HepG2 (cell line): Measurements from ENCODE around the gene CACNA1F. TPM values are rescaled to one million over a fixed set of nuclear protein-coding genes. Genes with fewer than 3 reads are reported as not detected.

Experiments
- ATAC-seq: fragments of 200-7000 bp; cut with Tn5 transposase; 3 replicates; pipeline ENCODE4 v1.9.1; 2020; ENCODE audit warnings: mild to moderate bottlenecking, moderate library complexity
- BruUV-seq: library from RNA; stranded (reverse); fragments of 400-500 nt; replicated peaks from 2 replicates; lab custom pipeline; 2021; lab: Mats Ljungman, UMichigan
- CTCF ChIA-PET: fragments of 300-600 bp; formaldehyde crosslinking; extraction: SDS; loops from one replicate; lab custom pipeline; 2021; ENCODE audit warnings: low total read pairs, inconsistent platforms, low intra/inter-chr PET ratio; lab: Yijun Ruan, JAX
- POLR2A ChIA-PET: fragments of 350-600 bp; sonication (Branson Sonifier 250); formaldehyde crosslinking; loops from one replicate; lab custom pipeline; 2020; ENCODE audit warnings: antibody characterized with exemption, inconsistent platforms; lab: Yijun Ruan, JAX
- DNase-seq: peaks from one replicate; pipeline ENCODE4 v3.0.0-alpha.2; 2015; ENCODE audit warnings: low spot score
- FAIRE-seq: peaks from 3 replicates; lab custom pipeline; 2011; peaks lifted over from hg19 to GRCh38; lab: Jason Lieb, UNC
- H2AFZ ChIP-seq: one replicate; pipeline ENCODE4 v1.6.1; 2011; ENCODE audit warnings: low read length, inconsistent platforms
- H3K27ac ChIP-seq: fragments of 300-600 bp; 3 replicates; pipeline ENCODE4 v1.8.0; 2011; ENCODE audit warnings: mixed run types, mild to moderate bottlenecking, mixed read lengths, low read length, inconsistent platforms; ENCODE audit not compliant: insufficient read depth; ENCODE audit errors: extremely low read length
- H3K27me3 ChIP-seq, 2 experiments: fragments of 200-600 bp in 1 of 2; 2 replicates in 1 of 2; 3 replicates in 1 of 2; pipeline versions ENCODE4 v1.6.0 to v1.8.0; 2011; ENCODE audit warnings: low read length in 2 of 2, mild to moderate bottlenecking in 2 of 2, moderate library complexity in 2 of 2, inconsistent platforms in 1 of 2; ENCODE audit not compliant: insufficient read depth in 2 of 2, control insufficient read depth in 1 of 2
- H3K36me3 ChIP-seq, 2 experiments: fragments of 200-600 bp in 1 of 2; replicated peaks in 1 of 2; 2 replicates in 1 of 2; 3 replicates in 1 of 2; pipeline versions ENCODE4 v1.5.1 to v1.8.0; 2011; ENCODE audit warnings: low read length in 2 of 2, inconsistent platforms in 1 of 2; ENCODE audit not compliant: insufficient read depth in 2 of 2, control insufficient read depth in 1 of 2
- H3K4me1 ChIP-seq: 2 replicates; pipeline ENCODE4 v1.5.1; 2012; ENCODE audit warnings: low read length, inconsistent platforms; ENCODE audit not compliant: insufficient read depth
- H3K4me2 ChIP-seq: 2 replicates; pipeline ENCODE4 v1.6.0; 2011; ENCODE audit warnings: low read depth, low read length, inconsistent platforms
- H3K4me3 ChIP-seq, 3 experiments: fragments of 200-600 bp in 1 of 3; sonication (generic), shearing (Covaris generic) in 1 of 3; replicated peaks in 1 of 3; 2 replicates each; pipeline ENCODE4 v1.5.1; 2011 to 2016; ENCODE audit warnings: low read length in 3 of 3, inconsistent platforms in 2 of 3, low read depth in 2 of 3, mild to moderate bottlenecking in 2 of 3, control low read depth in 1 of 3, mixed read lengths in 1 of 3; ENCODE audit not compliant: insufficient read depth in 1 of 3
- H3K79me2 ChIP-seq: one replicate; pipeline ENCODE4 v1.6.1; 2011; ENCODE audit warnings: low read length, inconsistent platforms; ENCODE audit not compliant: insufficient read depth
- H3K9ac ChIP-seq: 2 replicates; pipeline ENCODE4 v1.6.0; 2011; ENCODE audit warnings: mild to moderate bottlenecking, low read depth, low read length, inconsistent platforms; ENCODE audit not compliant: insufficient read depth
- H3K9me3 ChIP-seq: 2 replicates; pipeline ENCODE4 v1.5.1; 2012; ENCODE audit warnings: mild to moderate bottlenecking, low read length
- H4K20me1 ChIP-seq: 2 replicates; pipeline ENCODE4 v1.6.0; 2011; ENCODE audit warnings: inconsistent platforms, mild to moderate bottlenecking, low read length, moderate library complexity; ENCODE audit not compliant: insufficient read depth
- BCL6 ChIP-seq: IDR thresholded peaks from 2 replicates; pipeline ENCODE4 v1.6.1; 2016; ENCODE audit warnings: missing genetic modification reagents, missing compliant biosample characterization
- CTCF ChIP-seq: sonication (generic); formaldehyde crosslinking; IDR thresholded peaks from 2 replicates; pipeline ENCODE4 v1.5.0; 2020; ENCODE audit warnings: mild to moderate bottlenecking, missing genetic modification reagents, moderate library complexity
- PRMT3 ChIP-seq: sonication (generic); formaldehyde crosslinking; IDR thresholded peaks from 2 replicates; pipeline ENCODE4 v1.8.1; 2022; ENCODE audit warnings: low read depth, mild to moderate bottlenecking, moderate library complexity, missing genetic modification reagents, borderline replicate concordance
- STAG1 ChIP-seq: sonication (generic); formaldehyde crosslinking; IDR thresholded peaks from 2 replicates; pipeline ENCODE4 v1.4.0; 2020; ENCODE audit warnings: missing genetic modification reagents
- ZUFSP ChIP-seq: sonication (generic); formaldehyde crosslinking; IDR thresholded peaks from 2 replicates; pipeline ENCODE4 v1.9.0; 2021; ENCODE audit warnings: missing genetic modification reagents, mild to moderate bottlenecking, borderline replicate concordance
- WGBS: methylation state at CpG from one replicate; pipeline ENCODE4 v1.1.6; 2017; ENCODE audit warnings: low lambda C conversion rate; 5-methylcytosine and 5-hydroxymethylcytosine counted together
- in situ Hi-C: cut with HindIII; loops from 2 replicates; pipeline ENCODE4 v1.10.0; 2017; ENCODE audit warnings: low pct_unique_long_range_greater_than_20kb; ENCODE audit not compliant: extremely low pct_ligation_motif_present
- intact Hi-C: fragments of 100-400 bp; cut with micrococcal nuclease; formaldehyde crosslinking; loops from one replicate; pipeline ENCODE4 v1.10.0; 2022; ENCODE audit not compliant: unreplicated experiment
- polyA plus RNA-seq, 8 experiments: library from polyadenylated mRNA; depleted of rRNA in 3 of 8; stranded (reverse) in 7 of 8; unstranded in 1 of 8; fragments of >200 nt; fragmentation: Illumina TruSeq in 4 of 8; extraction: Trizol in 4 of 8; gene quantifications; 2 replicates each; pipeline versions ENCODE4 v1.2.1 to v1.2.3, GENCODE V29; 2011 to 2016; ENCODE audit warnings: low read depth in 4 of 8, missing spikeins in 1 of 8, mixed read lengths in 1 of 8; ENCODE audit not compliant: insufficient read depth in 1 of 8
- total RNA-seq, 5 experiments: library from RNA; depleted of rRNA; stranded (reverse); fragments of >200 nt; fragmentation: Illumina TruSeq; extraction: Trizol; gene quantifications; 2 replicates each; pipeline ENCODE4 v1.2.3, GENCODE V29; 2016; ENCODE audit warnings: low read depth in 1 of 5

The CACNA1F gene
- total and polyA plus RNA-seq, 2 of the 13 experiments (the other 11 are each of a cell fraction or from before 2014, with no cell fraction given): 0.03 TPM; not detected in 1

- TF ChIP-seq PRMT3 (CRISPR knock-in tag): no peak
- no peak for TF ChIP-seq ZUFSP (CRISPR knock-in tag)
Observed at GRCh38 chrX:49177873-49178480, 55.2 kb downstream of the CACNA1F start (continued).

- no peaks in the 10 kb centered on the region for H3K79me2 ChIP-seq
- H3K4me2 ChIP-seq: no peak overlapping the region
- TF ChIP-seq BCL6: no peak
- peak; percentile 39 for TF ChIP-seq CTCF (CRISPR knock-in tag)
- TF ChIP-seq STAG1 (CRISPR knock-in tag): peak; percentile 40
- TF ChIP-seq, all 625 proteins: peak for 2
- in situ Hi-C loops: no loop called here
- Histone ChIP-seq H3K9me3 (no peaks in the 10 kb centered on the region), H3K27ac (no peak overlapping the region), H3K4me3 (no peak overlapping the region), H3K36me3 (peaks cover 0 to 2% of the 10 kb centered on the region in 2 experiments; a peak in 1 of 5 replicates), H4K20me1 (no peaks in the 10 kb centered on the region), H3K9ac (no peak overlapping the region), H2AFZ (no peak overlapping the region), H3K4me1 (no peaks in the 10 kb centered on the region), H3K27me3 (no peaks in the 10 kb centered on the region)
- POLR2A ChIA-PET: no interaction called here
- DNase-seq: no peak
- CTCF ChIA-PET: no interaction called here
- ATAC-seq: peak; percentile 64
- 97% methylated on average over 4 of the region's 4 CpGs for WGBS
- no peak for FAIRE-seq
- intact Hi-C loops: no loop called here
- BruUV-seq: no TSS peak
Observed at GRCh38 chrX:49177338-49177833, 55.8 kb downstream of the CACNA1F start.
